DMS114 treated with DMSO at 0.1 percent for 48 hours (cell line): ENCODE data around the gene OTOA.
"Not testable (repeated sequence)": the region's sequence is repeated elsewhere in the genome, so short reads cannot be mapped to it uniquely, and the experiment has no call there.

Experiments used
- DNase-seq: peaks from one replicate; lab custom pipeline; 2025; ENCODE audit not compliant: unreplicated experiment; lab: John Stamatoyannopoulos, UW

OTOA gene

DNA sequence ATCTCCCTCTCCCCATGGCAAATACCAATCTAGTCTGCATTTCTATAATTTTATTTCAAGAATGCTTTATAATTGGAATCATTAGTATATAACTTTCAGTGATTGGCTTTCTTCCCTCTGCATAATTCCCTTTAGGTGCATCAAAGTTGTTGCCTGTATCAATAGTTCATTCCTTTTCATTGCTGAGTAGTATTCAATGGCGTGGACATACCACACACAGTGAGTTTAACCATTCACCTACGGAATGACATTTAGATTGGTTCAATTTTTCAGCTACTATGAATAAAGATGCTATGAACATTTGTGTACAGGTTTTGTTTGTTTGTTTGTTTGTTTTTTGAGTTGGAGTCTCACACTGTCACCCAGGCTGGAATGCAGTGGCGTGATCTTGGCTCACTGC, 9.7 kb downstream of the OTOA start:
- no peak for DNase-seq

DNA sequence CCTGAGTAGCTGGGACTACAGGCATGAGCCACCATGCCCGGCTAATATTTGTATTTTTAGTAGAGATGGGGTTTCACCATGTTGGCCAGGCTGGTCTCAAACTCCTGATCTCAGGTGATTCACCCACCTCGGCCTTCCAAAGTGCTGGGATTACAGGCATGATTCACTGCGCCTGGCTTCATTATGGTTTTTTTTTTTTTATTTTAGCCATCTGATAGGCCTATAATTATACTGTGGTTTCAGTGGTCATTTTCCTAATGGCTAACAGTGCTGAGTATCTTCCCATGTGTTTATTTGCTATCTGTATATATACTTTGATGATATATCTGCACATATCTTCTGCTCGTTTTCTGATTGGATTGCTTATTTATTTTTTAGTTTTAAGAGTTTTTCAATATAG, 10.7 kb downstream of the OTOA start:
- not testable (repeated sequence) for DNase-seq

DNA sequence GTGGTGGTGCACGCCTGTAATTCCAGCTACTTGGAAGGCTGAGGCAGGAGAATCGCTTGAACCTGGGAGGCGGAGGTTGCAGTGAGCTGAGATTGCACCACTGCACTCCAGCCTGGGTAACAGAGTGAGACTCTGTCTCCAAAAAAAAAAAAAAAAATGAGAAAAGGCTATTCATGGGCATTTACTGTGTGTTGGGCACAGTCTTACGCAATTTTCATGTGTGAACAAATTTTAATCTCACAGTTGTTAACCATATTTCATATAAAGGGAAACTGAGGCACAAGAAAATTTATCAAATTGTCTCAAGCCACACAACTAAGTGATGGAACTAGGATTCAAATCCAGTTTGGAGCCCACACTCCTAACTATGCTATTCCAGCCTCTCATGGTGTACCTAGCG, 16.9 kb downstream of the OTOA start:
- not testable (repeated sequence) for DNase-seq

DNA sequence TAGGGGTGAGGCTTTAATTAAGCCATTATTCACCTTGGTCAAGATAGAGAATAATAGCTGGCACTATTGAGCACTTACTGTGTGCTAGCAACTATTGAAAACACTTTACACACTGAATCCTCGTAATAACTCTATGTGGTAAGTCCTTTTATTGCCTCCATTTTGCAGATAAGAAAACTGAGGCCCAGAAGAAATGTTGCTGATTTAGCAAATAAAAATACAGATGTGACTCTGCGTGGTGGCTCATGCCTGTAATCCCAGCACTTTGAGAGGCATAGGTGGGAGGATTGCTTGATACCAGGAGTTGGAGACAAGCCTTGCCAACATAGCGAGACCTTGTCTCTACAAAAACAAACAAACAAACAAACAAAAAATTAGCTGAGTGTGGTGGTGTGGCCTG, 19.4 kb downstream of the OTOA start:
- DNase-seq: no peak

DNA sequence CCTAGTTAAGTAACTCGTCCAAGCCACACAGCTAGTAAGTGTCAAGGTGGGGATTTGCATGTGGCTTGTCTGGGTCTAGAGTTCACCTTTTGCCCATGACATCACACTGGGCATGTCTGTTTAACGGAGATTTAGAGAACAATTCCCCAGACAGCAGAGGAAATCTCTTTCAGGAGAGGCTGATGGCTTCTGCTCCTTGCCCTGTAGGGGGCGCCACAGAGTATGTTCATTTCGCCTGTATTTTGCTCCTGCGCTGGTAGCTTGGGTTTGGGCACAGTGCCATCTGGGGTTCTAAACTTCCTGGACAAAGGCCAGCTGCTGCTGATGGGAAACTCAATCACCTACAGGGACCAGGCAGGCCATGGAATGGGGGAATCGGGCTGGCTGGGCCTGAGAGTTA, 20.4 kb downstream of the OTOA start:
- DNase-seq: no peak

DNA sequence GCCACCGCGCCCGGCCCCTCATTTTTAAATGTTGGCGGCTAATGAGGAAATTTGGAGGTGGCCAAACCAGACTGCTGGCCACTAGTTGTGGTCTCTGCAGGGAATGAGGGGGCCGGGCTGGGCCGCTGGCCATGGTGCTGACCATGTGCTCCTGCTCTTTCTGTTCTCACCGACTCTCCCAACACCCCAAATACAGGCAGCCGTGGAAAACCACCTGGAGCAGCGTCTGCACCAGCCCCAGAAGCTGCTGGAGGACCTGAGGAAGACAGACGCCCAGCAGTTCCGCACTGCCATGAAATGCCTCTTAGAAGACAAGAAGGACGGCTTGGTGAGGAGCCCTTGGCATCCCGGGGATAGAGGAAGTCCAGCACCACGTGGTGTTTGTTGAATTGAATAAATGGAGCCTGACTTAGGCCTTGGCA, 21.3 kb downstream of the OTOA start:
- DNase-seq: no peak

DNA sequence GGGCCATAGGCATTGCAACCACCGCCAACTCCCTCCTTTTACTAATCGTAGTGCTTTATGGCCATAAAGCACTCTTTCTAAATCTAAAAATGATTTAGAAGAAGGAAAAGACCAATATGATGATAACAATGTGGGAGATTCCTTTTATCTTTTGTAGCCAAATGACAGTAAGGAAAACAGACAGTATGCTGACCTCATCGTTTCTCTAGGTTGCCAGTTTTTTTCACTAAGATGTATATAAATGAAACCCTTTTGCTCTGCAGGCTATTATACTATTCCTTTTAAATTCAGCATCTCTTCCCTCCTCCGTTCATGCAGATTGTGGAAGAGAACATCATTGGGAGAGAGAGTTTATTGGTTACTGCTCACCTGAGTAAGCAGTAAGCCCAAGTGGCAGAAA, 25.3 kb downstream of the OTOA start:
- DNase-seq: no peak

DNA sequence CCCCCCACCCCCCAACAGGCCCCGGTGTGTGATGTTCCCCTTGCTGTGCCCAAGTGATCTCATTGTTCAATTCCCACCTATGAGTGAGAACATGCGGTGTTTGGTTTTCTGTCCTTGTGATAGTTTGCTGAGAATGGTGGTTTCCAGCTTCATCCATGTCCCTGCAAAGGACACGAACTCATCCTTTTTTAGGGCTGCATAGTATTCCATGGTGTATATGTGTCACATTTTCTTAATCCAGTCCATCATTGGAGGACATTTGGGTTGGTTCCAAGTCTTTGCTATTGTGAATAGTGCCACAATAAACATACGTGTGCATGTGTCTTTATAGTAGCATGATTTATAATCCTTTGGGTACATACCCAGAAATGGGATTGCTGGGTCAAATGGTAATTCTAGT, 27.2 kb downstream of the OTOA start:
- not testable (repeated sequence) for DNase-seq

DNA sequence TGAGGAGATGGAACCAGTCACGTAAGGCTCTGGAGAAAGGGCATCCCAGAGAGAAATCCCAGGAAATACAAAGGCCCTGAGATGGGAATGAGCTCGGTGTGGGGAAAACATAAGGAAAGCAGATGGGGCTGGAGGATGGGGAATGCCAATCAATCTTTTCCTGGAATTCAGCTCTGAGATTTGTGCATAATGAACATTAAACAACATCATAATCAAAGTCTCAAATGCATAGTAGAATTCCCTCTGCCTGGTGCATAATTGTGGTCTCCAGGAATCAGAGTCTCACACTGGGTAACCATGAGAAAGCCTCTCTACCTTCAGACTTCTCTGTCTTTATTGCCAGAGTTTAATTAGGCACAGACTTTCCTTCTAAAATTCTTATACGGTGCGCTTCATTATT, 30.8 kb downstream of the OTOA start:
- DNase-seq: no peak

DNA sequence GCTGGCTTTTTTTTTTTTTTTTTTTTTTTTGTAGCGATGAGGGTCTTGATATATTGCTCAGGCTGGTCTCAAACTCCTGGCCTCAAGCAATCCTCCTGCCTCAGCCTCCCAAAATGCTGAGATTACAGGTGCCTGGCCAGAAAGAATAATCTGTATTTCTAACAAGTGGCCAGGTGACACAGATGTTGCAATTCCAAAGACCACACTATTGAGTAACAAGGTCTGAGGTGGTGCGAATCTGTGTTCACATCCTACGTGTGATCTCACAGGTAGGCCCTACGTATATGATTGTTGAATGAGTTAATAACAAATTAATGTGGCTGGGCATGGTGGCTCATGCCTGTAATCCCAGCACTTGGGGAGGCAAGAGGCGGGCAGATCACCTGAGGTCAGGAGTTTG, 33.3 kb downstream of the OTOA start:
- no peak for DNase-seq

DNA sequence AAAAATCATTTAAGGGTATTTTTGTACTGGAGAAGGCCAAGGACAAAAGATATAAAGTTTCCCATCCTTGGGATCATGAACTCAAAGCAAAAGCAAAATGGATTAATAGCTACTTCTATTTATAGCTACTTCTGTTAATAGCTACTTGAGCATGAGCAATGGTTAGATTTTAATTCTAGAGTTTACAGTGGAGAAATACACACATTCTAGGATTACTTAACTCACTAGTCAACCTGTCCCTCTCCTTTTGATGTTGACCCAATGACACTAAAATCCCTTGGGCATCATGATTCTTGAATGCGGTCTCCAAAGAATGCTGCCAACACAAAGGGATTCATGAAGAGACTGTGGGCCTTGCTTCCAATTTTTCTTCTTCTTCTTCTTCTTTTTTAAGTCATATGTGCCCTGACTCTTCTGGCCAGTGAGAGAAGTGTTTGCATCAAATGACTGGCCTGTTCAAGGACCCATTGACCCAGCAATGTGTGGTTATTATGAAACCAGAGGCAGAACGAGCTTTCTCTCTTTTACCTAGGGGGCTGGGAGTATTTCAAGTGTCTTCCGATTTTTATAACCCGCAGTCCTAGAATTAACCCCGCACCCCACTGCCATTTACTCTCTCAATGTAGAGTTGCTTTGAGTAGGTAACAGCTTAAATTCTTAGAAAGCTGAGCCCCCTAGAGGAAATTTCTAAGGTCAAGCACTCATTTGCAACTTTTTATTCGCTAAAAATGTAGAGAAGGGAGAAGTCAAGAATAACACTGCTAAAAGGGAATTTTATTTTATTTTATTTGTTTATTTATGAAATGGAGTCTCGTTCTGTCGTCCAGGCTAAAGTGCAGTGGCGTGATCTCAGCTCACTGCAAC, 34.6 kb downstream of the OTOA start:
- no peak for DNase-seq

DNA sequence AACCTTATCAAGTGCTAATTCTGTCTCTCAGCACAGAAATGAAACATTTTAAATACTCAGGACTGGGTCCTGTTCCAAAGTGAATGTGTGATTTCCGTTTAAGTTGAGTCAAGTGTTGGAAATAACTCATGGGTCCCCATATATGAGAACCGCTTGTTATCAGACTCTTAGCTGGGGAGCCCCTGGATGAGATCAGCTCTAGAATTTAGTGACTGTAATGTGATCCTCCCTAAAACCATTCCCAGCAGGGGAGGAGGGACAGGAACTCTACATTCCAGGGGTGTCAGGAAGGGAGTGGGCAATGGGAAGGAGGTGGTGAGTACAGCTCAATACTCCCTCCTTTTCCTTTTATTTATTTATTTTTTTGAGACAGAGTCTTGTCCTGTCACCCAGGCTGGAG, 37.5 kb downstream of the OTOA start:
- no peak for DNase-seq

DNA sequence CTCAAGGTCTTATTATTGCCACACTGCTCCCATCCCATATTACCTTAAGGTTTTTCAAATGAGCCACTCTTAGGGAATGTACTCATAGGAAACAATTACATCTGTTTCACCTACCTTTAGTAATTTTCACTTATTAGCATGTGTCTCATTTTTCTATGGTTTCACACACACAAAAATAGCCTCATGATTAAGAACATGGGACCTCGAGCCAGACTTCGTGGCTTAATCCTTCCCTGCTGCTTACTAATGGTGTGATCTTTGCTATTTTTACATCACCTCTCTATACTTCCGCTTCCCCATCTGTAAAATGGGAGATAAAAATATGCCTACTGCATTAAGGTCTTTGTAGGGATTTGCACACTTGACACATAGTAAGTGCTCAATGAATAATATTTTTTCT, 38.5 kb downstream of the OTOA start:
- no peak for DNase-seq

DNA sequence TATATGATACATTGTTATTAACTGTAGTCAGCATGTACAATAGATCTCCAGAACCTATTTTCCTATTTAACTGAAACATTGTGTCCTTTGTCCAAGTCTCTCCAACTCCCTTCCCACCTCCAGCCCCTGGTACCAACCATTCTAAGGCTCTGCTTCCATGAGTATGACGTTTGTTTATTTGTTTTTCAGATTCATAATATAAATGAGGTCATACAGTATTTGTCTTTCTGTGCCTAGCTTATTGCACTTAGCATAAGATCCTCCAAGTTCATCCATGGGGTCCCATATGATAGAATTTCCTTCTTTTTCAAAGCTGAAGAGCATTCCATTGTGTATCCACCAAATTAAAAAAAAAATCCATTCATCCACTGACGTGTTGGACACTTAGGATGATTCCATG, 39.4 kb downstream of the OTOA start:
- DNase-seq: no peak

DNA sequence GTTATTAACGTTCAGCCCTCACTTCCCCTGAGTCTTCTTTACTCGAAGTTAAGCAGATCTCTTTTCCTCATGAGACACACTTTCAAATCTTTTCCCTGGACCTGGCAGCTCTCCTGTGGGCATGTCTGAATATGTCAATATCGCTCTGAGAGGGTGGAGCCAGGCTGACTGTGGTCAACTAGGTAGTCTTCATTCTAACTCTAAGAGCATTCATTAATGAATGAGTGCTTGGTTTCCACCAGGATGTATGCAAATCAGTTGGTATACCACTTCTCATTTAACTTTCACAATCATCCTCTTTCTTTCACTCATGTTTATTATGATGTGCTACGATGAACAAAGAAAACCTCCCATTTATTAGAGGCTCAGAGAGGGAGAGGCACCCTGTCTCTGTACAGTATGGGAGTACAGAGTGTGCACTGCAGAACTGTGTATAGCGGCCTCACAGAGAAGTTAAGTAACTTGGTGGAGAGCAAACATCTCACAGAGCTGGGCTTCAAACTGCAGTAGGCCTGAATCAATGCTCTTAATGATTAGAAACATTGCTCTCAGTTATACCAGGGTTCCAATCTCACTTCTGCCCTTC, 39.9 kb downstream of the OTOA start:
- no peak for DNase-seq

DNA sequence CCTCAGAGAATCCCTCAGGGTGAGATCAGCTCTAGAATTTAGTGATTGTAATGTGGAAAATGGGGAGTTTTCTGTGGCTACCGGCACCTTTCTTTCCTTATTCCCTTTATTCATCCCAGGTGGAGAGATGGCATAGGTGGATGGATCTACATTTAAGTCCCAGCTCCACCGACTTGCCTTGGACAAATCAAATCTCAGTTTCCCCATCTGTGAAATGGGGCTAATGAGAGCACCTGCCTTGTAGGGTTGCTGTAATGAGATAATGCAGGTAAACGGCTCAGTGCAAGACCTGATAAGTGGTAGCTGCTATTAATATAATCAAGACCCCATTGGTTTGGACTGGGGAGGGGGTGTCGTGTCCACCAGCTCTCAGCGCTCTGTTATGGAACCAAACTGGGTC, 40.5 kb downstream of the OTOA start:
- no peak for DNase-seq

DNA sequence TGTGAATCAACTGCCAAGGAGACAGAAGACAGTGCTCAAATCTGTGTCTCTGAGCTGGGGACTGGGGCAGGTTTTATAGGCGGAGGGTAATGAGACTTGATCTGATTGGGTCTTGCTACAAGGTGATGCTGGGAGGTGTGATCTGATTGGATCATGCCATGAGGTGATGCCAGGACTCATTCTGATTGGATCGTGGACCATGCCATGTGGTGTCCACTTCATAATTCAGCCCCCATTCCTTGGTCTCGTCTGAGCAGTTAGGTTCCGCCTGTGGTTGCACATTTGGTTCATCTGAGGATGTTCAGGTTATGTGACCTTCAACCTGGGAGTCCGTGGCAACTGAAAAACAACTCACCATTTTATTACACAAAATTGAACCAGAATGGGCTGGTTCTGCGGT, 41.0 kb downstream of the OTOA start:
- no peak for DNase-seq

DNA sequence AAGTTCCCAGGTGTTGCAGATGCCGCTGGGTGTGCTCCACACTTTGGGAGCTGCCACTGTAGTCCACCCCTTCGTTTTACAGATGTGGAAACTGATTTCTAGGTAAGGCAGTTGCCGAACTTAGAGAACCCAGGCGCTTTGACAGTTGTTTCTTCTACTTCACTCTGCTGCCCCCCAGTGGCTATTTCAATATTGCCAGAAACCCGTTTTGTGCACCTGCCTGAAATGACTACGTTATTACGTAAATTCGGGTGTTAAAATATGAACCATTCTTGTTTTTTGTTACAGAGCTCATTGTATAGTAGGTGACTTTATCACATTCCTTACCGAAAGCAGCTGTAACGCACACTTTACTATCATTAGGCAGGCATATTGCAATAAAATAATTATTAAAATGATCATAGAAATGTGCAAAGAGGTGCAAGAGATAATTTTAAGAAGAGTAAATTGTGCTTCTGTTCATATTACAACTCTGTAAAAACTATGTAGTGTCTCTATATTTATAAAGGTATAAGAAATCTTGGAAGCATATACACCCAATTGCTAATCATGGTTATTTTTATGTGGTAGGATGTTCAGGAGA, 44.9 kb downstream of the OTOA start:
- DNase-seq: peak; percentile 59

DNA sequence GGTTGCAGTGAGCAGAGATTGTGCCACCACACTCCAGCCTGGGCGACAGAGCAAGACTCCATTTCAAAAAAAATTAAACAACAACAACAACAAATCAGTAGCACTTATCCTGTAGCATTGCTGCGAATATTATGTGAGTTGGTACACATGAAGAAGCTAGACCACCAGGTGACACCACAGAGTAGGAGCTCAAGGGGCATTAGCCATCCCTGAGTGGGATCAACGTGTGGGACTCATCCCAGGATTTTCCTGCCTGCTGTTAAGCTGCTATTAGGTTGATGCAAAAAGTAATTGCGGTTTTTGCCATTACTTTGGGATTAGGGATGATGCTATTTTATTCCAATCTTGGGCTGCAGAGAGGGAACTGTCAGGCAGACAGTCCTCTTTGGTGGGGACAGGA, 47.2 kb downstream of the OTOA start:
- DNase-seq: no peak

DNA sequence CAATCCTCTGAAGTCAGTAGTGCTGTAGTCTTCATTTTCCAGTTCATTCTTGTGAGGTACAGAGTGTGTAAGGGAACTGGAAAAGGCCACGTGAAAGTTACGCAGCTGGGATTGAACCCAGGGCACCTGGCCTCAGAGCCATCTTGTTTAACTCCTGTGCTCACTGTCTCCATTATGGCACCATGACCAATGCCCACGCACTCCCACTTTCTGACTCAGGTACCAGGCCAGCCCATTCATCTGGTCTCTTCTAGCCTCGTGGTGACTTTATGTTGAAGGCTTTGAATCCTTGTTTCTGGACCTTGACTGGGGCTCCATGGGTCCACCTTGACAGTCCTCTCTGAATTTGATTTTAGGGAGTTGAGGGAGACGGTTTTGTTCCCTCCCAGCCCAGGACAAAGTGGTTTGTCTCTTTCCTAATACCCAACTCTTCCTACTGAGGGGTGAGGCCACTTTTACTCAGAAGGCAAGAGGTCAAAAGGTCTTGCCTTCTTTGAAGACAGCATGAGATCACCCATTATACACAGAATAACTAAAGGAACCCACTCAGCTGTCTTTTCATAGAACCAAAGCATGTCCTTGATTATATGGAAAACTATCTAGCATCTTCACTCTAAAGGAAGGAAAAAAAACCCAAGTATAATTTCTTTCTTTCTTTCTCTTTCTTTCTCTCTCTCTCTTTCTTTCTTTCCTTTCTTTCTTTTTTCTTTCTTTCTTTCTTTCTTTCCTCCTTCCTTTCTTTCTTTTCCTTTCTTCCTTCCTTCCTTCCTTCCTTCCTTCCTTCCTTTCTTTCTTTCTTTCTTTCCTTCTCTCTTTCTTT, 50.0 kb downstream of the OTOA start:
- DNase-seq: no peak

DNA sequence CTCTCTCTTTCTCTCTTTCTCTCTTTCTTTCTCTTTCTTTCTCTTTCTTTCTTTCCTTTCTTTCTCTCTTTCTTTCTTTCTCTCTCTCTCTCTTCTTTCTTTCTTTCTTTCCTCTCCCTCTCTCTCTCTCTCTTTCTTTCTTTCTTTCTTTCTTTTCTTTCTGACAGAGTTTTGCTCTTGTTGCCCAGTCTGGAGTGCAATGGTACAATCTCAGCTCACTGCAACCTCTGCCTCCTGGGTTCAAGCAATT, 50.5 kb downstream of the OTOA start:
- DNase-seq: not testable (repeated sequence)

DNA sequence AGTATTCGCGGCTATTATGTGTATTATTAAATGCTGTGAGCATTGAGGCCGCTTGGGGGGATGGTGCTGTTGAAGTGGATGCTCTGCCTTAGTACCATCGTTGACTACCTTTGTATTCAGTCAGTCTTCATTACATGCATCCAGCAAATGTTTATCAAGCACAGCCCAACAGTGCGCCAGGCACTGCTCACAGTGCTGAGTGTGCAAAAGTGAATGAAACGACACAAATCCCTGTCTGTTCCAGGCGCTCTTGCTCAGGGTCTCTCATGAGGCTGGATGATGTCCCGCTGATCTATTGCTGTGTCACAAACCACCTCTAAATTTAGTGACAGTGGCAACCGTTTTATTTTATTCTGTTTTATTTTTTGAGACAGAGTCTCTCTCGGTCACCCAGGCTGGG, 53.8 kb downstream of the OTOA start:
- no peak for DNase-seq
